Activated CD8-positive, alpha-beta memory T cell treated with anti-CD3 and anti-CD28 coated beads, Interleukin-2, amount 10 ng/mL, durations not matched to agents 7 days and 5 days (primary cell): ENCODE measurements around the gene ABR. TPM values are rescaled to one million over a fixed set of nuclear protein-coding genes. Genes with fewer than 3 reads are reported as not detected.
A peak's percentile ranks its signal among the peaks of the same experiment; 100 is the strongest.

Source experiments
- ATAC-seq: fragments of 150-1000 bp; cut with Tn5 transposase; one replicate; pipeline ENCODE4 v1.10.0; 2021; ENCODE audit warnings: moderate library complexity
- CTCF ChIA-PET: fragments of 350-600 bp; sonication (Branson Sonifier 250); formaldehyde crosslinking; loops from one replicate; lab custom pipeline; 2021; ENCODE audit warnings: antibody characterized with exemption; lab: Charles Lee
- DNase-seq: peaks from one replicate; pipeline ENCODE4 v3.0.0-alpha.2; 2020
- H3K27ac Mint-ChIP-seq: one replicate; pipeline ENCODE4 v1.8.0; 2021; ENCODE audit warnings: mild to moderate bottlenecking, mixed read lengths
- H3K27me3 Mint-ChIP-seq: one replicate; pipeline ENCODE4 v1.8.0; 2021; ENCODE audit warnings: mixed read lengths
- H3K36me3 Mint-ChIP-seq: one replicate; pipeline ENCODE4 v1.8.0; 2021; ENCODE audit warnings: mild to moderate bottlenecking, mixed read lengths
- H3K4me1 Mint-ChIP-seq: one replicate; pipeline ENCODE4 v1.8.0; 2021; ENCODE audit warnings: mixed read lengths
- H3K4me3 Mint-ChIP-seq: one replicate; pipeline ENCODE4 v1.8.0; 2021; ENCODE audit warnings: mild to moderate bottlenecking, moderate library complexity, mixed read lengths
- H3K9me3 Mint-ChIP-seq: one replicate; pipeline ENCODE4 v1.8.0; 2022; ENCODE audit warnings: low read depth, mixed read lengths
- total RNA-seq, 2 experiments: library from RNA; stranded (reverse); gene quantifications; one replicate each; pipeline ENCODE4 v1.2.3, GENCODE V29; 2021

The ABR gene
- 100 to 1,000 TPM in 1 of 2 experiments, 10 to 100 TPM in 1; 83.2 to 145 TPM for total RNA-seq

DNA sequence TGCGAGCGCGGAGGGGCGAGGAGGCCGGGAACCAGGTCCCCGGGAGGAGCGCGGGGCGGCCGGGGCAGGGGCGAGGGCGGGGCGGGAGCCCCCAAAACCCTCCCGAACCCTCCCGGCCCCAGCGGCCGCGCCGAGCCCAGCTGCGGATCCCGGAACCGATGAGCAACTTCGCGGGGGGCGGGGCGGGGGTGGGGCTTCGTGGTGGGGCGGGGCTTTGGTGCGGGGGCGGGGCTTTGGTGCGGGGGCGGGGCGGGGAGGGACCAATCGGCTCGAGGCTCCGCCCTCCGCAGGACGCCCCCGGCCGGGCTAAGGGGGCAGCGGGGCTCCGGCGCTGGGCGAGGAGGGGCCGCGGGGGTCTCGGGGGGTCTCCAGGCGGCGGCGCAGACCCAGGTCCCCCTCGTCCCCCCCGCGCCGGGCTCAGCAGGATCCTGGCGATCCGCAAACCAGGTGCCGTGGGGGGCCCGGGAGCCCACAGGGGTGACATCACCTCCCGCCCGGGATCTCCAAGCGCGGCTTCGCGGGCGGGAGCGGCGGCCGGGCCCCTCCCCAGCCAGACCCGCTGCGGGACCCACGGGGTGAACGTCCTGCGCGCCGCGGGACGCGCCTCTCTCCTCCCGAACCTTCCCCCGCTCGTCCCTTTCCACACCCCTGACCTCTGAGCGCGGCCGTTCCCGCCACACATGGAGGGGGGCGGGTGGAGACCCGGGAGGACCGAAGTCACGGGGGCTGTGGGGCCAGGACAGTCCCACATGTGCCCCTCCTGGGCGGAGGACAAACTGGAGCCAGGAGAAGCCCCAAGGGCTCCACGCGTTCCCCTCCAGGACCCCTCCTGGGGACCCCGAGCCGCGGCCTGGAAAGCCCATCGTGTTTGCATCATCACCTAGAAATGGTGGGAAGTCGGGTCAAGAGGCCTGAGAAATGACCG lies at the start of gene ABR:
TSS of gene ABR (minus strand) at position 164 of the 925 bp plus-strand sequence. CDS start 254 bp downstream, outside the sequence.
- CTCF ChIA-PET: interaction anchor here (0.8 to 9.5 kb wide), 3 partner anchors 13 to 124 kb away, joined by 3 to 110 read pairs (median 3); no protein-coding TSS in a partner anchor
- DNase-seq: peak; percentile 64
- peaks cover 21% of the 10 kb centered on the region for H3K4me1 Mint-ChIP-seq
- no peaks in the 10 kb centered on the region for H3K9me3 Mint-ChIP-seq
- H3K27me3 Mint-ChIP-seq: peaks cover 18% of the 10 kb centered on the region
- ATAC-seq: peak; percentile 71
- H3K36me3 Mint-ChIP-seq: no peaks in the 10 kb centered on the region
- H3K27ac Mint-ChIP-seq: no peak within 1 kb of the TSS
- H3K4me3 Mint-ChIP-seq: peak within 1 kb of the TSS; percentile 59

- Mint-ChIP-seq H3K9me3 (no peaks in the 10 kb centered on the region), H3K36me3 (peaks cover 12% of the 10 kb centered on the region), H3K27ac (no peak overlapping the region), H3K4me1 (peaks cover 19% of the 10 kb centered on the region), H3K27me3 (peaks cover 52% of the 10 kb centered on the region), H3K4me3 (peak overlapping the region; percentile 81)
- peak; percentile 79 for ATAC-seq
- peak; percentile 57 for DNase-seq
- CTCF ChIA-PET: interaction anchor here (0.8 to 5.5 kb wide), 10 partner anchors 11 to 171 kb away, joined by 3 to 24 read pairs (median 4); no protein-coding TSS in a partner anchor
These were observed 49.6 kb upstream of the ABR start for GRCh38 chr17:1229349-1229899.

DNA sequence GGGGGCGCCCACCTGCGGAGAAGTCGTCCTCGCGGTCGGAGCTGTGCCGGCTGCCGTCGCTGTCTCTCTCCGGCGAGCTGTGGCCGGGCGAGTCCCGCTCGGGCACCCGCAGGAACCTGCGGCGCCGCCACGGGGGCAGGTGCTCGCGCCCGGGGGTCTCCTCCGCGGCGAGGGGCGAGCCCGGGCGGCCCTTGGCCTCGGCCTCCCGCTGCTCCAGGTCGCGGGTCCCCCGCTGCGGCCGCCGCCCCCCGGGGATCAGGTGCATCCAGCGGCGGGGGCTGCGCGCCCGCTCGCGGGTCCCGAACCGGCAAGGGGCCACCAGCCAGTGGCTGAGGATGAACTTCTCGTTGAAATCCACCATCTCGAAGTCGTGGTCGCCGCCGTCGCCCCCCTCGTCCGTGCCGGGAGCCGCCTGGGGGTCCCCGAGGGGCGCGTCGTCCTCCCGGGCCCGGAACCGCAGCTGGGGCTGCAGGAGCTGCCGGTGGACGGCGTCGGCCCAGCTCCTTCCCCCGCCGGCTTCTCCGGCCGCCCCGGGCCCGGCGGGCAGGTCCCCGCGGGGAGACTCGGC lies 49.1 kb upstream of the ABR start:
- H3K9me3 Mint-ChIP-seq: no peaks in the 10 kb centered on the region
- CTCF ChIA-PET: interaction anchor here (0.8 to 5.5 kb wide), 10 partner anchors 11 to 171 kb away, joined by 3 to 24 read pairs (median 4); no protein-coding TSS in a partner anchor

GRCh38 chr17:1227917-1228780 lies 48.4 kb upstream of the ABR start:
- H3K27me3 Mint-ChIP-seq: peaks cover 49% of the 10 kb centered on the region
- peaks cover 12% of the 10 kb centered on the region for H3K36me3 Mint-ChIP-seq
- DNase-seq (no peak), ATAC-seq (peak; percentile 40)
- H3K27ac Mint-ChIP-seq: no peak overlapping the region
- H3K4me3 Mint-ChIP-seq: peak overlapping the region; percentile 80
- no peaks in the 10 kb centered on the region for H3K9me3 Mint-ChIP-seq
- H3K4me1 Mint-ChIP-seq: peaks cover 19% of the 10 kb centered on the region
- CTCF ChIA-PET: interaction anchor here (0.8 to 5.5 kb wide), 9 partner anchors 12 to 170 kb away, joined by 3 to 24 read pairs (median 4); no protein-coding TSS in a partner anchor

More for the DNA sequence above, 49.1 kb upstream of the ABR start:
- Mint-ChIP-seq H3K36me3 (peaks cover 12% of the 10 kb centered on the region), H3K27ac (no peak overlapping the region), H3K4me3 (no peak overlapping the region), H3K27me3 (peaks cover 49% of the 10 kb centered on the region), H3K4me1 (peaks cover 19% of the 10 kb centered on the region)
- DNase-seq (no peak), ATAC-seq (peak; percentile 7)

GRCh38 chr17:1227365-1227764 lies 47.6 kb upstream of the ABR start:
- H3K27ac Mint-ChIP-seq: no peak overlapping the region
- peak overlapping the region; percentile 80 for H3K4me3 Mint-ChIP-seq
- H3K36me3 Mint-ChIP-seq: peaks cover 12% of the 10 kb centered on the region
- peaks cover 19% of the 10 kb centered on the region for H3K4me1 Mint-ChIP-seq
- no peaks in the 10 kb centered on the region for H3K9me3 Mint-ChIP-seq
- DNase-seq (no peak), ATAC-seq (no peak)
- CTCF ChIA-PET: interaction anchor here (1.4 to 5.5 kb wide), 4 partner anchors 27 to 105 kb away, joined by 4 to 24 read pairs (median 14); no protein-coding TSS in a partner anchor
- H3K27me3 Mint-ChIP-seq: peaks cover 43% of the 10 kb centered on the region

GRCh38 chr17:1226308-1226707 lies 46.5 kb upstream of the ABR start:
- H3K4me3 Mint-ChIP-seq: no peak overlapping the region
- H3K27me3 Mint-ChIP-seq: peaks cover 33% of the 10 kb centered on the region
- no peak overlapping the region for H3K27ac Mint-ChIP-seq
- DNase-seq: no peak
- H3K36me3 Mint-ChIP-seq: peaks cover 10% of the 10 kb centered on the region
- peaks cover 16% of the 10 kb centered on the region for H3K4me1 Mint-ChIP-seq
- ATAC-seq: no peak
- H3K9me3 Mint-ChIP-seq: no peaks in the 10 kb centered on the region
- CTCF ChIA-PET: interaction anchor here (5.5 kb wide), 1 partner anchor 32 kb away, joined by 24 read pairs; no protein-coding TSS in a partner anchor

- Mint-ChIP-seq H3K27ac (no peak overlapping the region), H3K27me3 (peaks cover 21% of the 10 kb centered on the region), H3K9me3 (no peaks in the 10 kb centered on the region), H3K36me3 (peaks cover 9% of the 10 kb centered on the region), H3K4me3 (no peak overlapping the region), H3K4me1 (peaks cover 11% of the 10 kb centered on the region)
- ATAC-seq (no peak), DNase-seq (no peak)
- CTCF ChIA-PET: no interaction called here
These were observed 44.5 kb upstream of the ABR start for GRCh38 chr17:1224330-1224729.

GRCh38 chr17:1223662-1224061 lies 43.9 kb upstream of the ABR start:
- peaks cover 21% of the 10 kb centered on the region for H3K27me3 Mint-ChIP-seq
- ATAC-seq: no peak
- CTCF ChIA-PET: no interaction called here
- H3K4me3 Mint-ChIP-seq: no peak overlapping the region
- peaks cover 11% of the 10 kb centered on the region for H3K4me1 Mint-ChIP-seq
- no peak overlapping the region for H3K27ac Mint-ChIP-seq
- H3K9me3 Mint-ChIP-seq: no peaks in the 10 kb centered on the region
- DNase-seq: no peak
- peaks cover 9% of the 10 kb centered on the region for H3K36me3 Mint-ChIP-seq

DNA sequence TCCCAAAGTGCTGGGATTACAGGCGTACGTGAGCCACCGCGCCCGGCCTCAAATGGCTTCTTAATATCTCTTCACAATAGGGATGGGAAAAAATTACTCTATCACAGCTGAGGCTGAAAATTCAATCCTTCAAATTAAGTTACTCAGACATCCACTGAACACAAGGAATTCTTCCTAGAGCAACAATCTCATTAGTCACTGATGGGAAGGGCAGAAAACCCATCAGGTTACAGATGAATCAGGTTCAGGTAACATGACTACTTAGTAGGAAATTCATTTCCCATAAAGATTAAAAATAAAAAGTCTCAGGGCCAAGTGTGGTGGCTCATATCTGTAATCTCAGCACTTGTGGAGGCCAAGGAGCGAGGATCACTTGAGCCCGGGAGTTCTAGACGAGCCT lies 42.5 kb upstream of the ABR start:
- Mint-ChIP-seq H3K36me3 (peaks cover 2% of the 10 kb centered on the region), H3K27me3 (peaks cover 11% of the 10 kb centered on the region), H3K4me3 (no peak overlapping the region), H3K4me1 (peaks cover 1% of the 10 kb centered on the region), H3K27ac (no peak overlapping the region), H3K9me3 (no peaks in the 10 kb centered on the region)
- CTCF ChIA-PET: no interaction called here
- ATAC-seq (no peak), DNase-seq (no peak)

GRCh38 chr17:1221209-1221608 lies 41.4 kb upstream of the ABR start:
- no peak overlapping the region for H3K4me3 Mint-ChIP-seq
- ATAC-seq (no peak), DNase-seq (no peak)
- CTCF ChIA-PET: interaction anchor here (1.4 kb wide), 1 partner anchor 99 kb away, joined by 3 read pairs; no protein-coding TSS in a partner anchor
- H3K4me1 Mint-ChIP-seq: no peaks in the 10 kb centered on the region
- peaks cover 4% of the 10 kb centered on the region for H3K27me3 Mint-ChIP-seq
- peaks cover 1% of the 10 kb centered on the region for H3K36me3 Mint-ChIP-seq
- H3K9me3 Mint-ChIP-seq: no peaks in the 10 kb centered on the region
- no peak overlapping the region for H3K27ac Mint-ChIP-seq

- Mint-ChIP-seq H3K9me3 (no peaks in the 10 kb centered on the region), H3K27me3 (no peaks in the 10 kb centered on the region), H3K4me3 (no peak overlapping the region), H3K4me1 (no peaks in the 10 kb centered on the region), H3K36me3 (no peaks in the 10 kb centered on the region), H3K27ac (no peak overlapping the region)
- CTCF ChIA-PET: interaction anchor here (1.4 kb wide), 1 partner anchor 98 kb away, joined by 3 read pairs; no protein-coding TSS in a partner anchor
- DNase-seq (no peak), ATAC-seq (no peak)
These were observed 40.6 kb upstream of the ABR start for GRCh38 chr17:1220346-1220745.

DNA sequence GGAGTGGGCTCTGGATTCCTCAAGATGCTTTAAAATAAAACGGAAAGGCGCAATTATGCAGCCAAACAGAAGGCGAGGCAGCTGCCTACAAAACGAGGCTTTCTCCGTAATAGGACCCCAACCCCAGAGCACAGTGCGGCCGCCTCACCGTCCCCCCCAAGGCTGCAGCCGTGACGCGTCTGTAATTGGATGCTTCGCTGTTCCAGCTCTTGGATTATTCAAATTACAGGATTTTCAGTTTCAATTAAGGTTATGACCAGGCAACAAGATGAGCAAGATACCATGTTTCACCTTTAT lies 37.3 kb upstream of the ABR start:
- no peak for DNase-seq
- Mint-ChIP-seq H3K27me3 (peaks cover 5% of the 10 kb centered on the region), H3K36me3 (no peaks in the 10 kb centered on the region), H3K4me1 (no peaks in the 10 kb centered on the region), H3K9me3 (no peaks in the 10 kb centered on the region), H3K27ac (no peak overlapping the region), H3K4me3 (no peak overlapping the region)
- CTCF ChIA-PET: interaction anchor here (0.6 to 1.1 kb wide), 3 partner anchors 12 to 218 kb away, joined by 3 to 4 read pairs (median 3); no protein-coding TSS in a partner anchor
- ATAC-seq: no peak
